Stimulated activated naive CD8-positive, alpha-beta T cell treated with anti-CD3 and anti-CD28 coated beads, Interleukin-15, Interleukin-2, amounts not matched to agents 100 ng/mL and 50 ng/mL, for 24 hours (primary cell): ENCODE data around the gene DAPK3.

Experiments
- H3K27ac Mint-ChIP-seq: one replicate; pipeline ENCODE4 v1.8.0; 2021; ENCODE audit warnings: mild to moderate bottlenecking, mixed read lengths
- H3K27me3 Mint-ChIP-seq: one replicate; pipeline ENCODE4 v1.8.0; 2021; ENCODE audit warnings: mixed read lengths
- H3K36me3 Mint-ChIP-seq: one replicate; pipeline ENCODE4 v1.8.0; 2021; ENCODE audit warnings: low read depth, mixed read lengths
- H3K4me1 Mint-ChIP-seq: one replicate; pipeline ENCODE4 v1.8.0; 2021; ENCODE audit warnings: low read depth, mixed read lengths
- H3K4me3 Mint-ChIP-seq: one replicate; pipeline ENCODE4 v1.8.0; 2021; ENCODE audit warnings: mild to moderate bottlenecking, mixed read lengths
- H3K9me3 Mint-ChIP-seq: one replicate; pipeline ENCODE4 v1.8.0; 2021; ENCODE audit warnings: mixed read lengths

DAPK3 gene

DNA sequence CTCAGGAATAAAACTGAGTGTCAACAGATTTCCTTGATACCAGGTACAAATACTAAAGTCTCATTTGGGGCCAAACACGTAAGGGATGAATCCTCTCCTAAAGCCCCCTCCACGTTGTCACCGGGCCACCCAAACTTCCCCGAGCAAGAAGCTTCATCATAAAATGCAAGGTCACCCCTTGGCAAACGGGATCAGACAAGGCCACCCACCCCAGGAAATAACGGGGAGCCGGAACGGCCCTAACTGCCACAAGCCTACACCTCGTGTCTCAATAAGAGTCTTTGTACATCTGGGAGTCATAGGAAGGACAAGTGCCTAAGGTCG is 13.6 kb upstream of the DAPK3 start:
- Mint-ChIP-seq H3K4me3 (peak overlapping the region; percentile 98), H3K36me3 (peaks cover 55% of the 10 kb centered on the region), H3K4me1 (peaks cover 78% of the 10 kb centered on the region), H3K27me3 (no peaks in the 10 kb centered on the region), H3K9me3 (no peaks in the 10 kb centered on the region), H3K27ac (peak overlapping the region; percentile 100)

GRCh38 chr19:3983936-3984583 is 13.2 kb upstream of the DAPK3 start:
- no peaks in the 10 kb centered on the region for H3K27me3 Mint-ChIP-seq
- H3K27ac Mint-ChIP-seq: peak overlapping the region; percentile 100
- peak overlapping the region; percentile 98 for H3K4me3 Mint-ChIP-seq
- peaks cover 60% of the 10 kb centered on the region for H3K36me3 Mint-ChIP-seq
- no peaks in the 10 kb centered on the region for H3K9me3 Mint-ChIP-seq
- peaks cover 79% of the 10 kb centered on the region for H3K4me1 Mint-ChIP-seq

DNA sequence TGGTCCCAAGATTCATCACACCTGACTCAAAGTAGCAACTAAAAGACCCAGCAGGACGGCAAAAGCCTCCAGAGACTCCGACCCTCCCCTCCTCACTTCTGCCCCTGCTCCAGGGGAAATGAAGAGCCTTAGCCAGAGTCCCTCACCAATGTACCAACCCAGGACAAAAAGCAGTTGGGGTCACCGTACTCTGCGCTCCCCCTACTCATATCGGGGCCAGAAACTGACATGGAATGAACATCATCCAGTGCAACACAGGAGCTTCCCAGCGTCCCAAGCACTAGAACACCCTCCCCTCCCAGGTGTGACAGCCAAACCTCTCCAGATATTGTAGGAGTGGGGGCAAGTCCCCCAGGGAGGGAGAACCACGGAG is 12.6 kb upstream of the DAPK3 start:
- H3K27me3 Mint-ChIP-seq: no peaks in the 10 kb centered on the region
- no peaks in the 10 kb centered on the region for H3K9me3 Mint-ChIP-seq
- peak overlapping the region; percentile 98 for H3K4me3 Mint-ChIP-seq
- H3K4me1 Mint-ChIP-seq: peaks cover 80% of the 10 kb centered on the region
- peak overlapping the region; percentile 100 for H3K27ac Mint-ChIP-seq
- peaks cover 63% of the 10 kb centered on the region for H3K36me3 Mint-ChIP-seq

- Mint-ChIP-seq H3K4me1 (peaks cover 80% of the 10 kb centered on the region), H3K27me3 (no peaks in the 10 kb centered on the region), H3K27ac (peak overlapping the region; percentile 100), H3K4me3 (peak overlapping the region; percentile 98), H3K9me3 (no peaks in the 10 kb centered on the region), H3K36me3 (peaks cover 68% of the 10 kb centered on the region)
Observed at GRCh38 chr19:3982701-3983541, 12.0 kb upstream of the DAPK3 start.

DNA sequence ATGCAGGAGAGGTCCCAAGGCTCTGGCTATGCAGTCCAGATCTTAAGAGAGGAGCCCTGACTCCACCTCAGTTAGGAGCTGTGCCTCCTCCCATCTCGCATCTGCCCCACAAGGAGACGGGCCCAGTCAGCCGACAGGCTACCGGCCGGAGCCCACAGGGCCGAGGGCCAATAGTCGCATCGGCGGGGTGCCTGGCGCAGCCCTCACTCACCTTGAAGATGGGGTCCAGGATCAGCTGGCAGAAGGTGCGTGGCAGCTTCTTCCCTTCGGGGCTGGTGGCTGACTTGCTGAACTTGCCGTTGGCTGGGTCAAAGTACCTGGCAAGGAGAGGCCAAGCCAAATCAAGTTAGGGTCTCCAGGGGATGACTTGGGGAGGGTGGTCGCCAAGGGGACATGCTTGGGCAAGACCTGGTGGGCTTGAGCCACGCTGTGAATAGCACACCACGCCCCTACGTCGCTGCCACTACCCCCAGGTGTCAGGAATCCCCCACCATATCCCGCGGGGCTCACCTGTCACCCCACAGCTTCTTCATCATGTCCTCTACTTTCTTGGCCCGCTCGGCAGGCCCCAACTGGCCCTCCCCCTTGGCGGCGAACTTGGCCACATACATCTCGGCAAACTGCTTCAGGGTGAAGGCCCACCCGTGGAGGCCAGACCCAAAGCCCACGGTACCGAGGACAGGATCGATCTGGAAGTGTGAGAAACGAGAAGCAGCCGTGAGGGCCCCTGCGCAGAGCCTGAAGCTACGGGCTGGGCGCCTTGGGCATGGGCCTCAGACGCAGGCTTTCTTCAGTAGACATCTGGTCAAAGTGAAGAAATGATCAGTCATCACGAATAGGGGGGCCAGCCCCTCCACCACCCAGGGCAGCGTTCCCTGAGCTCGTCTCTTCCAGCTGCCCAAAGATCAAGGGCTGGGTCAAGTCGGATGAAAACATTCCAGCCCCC is 11.1 kb upstream of the DAPK3 start:
- Mint-ChIP-seq H3K4me1 (peaks cover 78% of the 10 kb centered on the region), H3K36me3 (peaks cover 77% of the 10 kb centered on the region), H3K27me3 (no peaks in the 10 kb centered on the region), H3K4me3 (peak overlapping the region; percentile 98), H3K27ac (peak overlapping the region; percentile 100), H3K9me3 (no peaks in the 10 kb centered on the region)

GRCh38 chr19:3981373-3981735 is 10.5 kb upstream of the DAPK3 start:
- H3K4me3 Mint-ChIP-seq: peak overlapping the region; percentile 98
- peaks cover 83% of the 10 kb centered on the region for H3K36me3 Mint-ChIP-seq
- no peaks in the 10 kb centered on the region for H3K9me3 Mint-ChIP-seq
- H3K27me3 Mint-ChIP-seq: no peaks in the 10 kb centered on the region
- H3K4me1 Mint-ChIP-seq: peaks cover 75% of the 10 kb centered on the region
- peak overlapping the region; percentile 85 for H3K27ac Mint-ChIP-seq

- no peaks in the 10 kb centered on the region for H3K9me3 Mint-ChIP-seq
- peak overlapping the region; percentile 85 for H3K27ac Mint-ChIP-seq
- H3K27me3 Mint-ChIP-seq: no peaks in the 10 kb centered on the region
- peaks cover 90% of the 10 kb centered on the region for H3K36me3 Mint-ChIP-seq
- peaks cover 69% of the 10 kb centered on the region for H3K4me1 Mint-ChIP-seq
- H3K4me3 Mint-ChIP-seq: peak overlapping the region; percentile 20
Observed at GRCh38 chr19:3980353-3981251, 9.7 kb upstream of the DAPK3 start.

- Mint-ChIP-seq H3K36me3 (peaks cover 90% of the 10 kb centered on the region), H3K4me1 (peaks cover 64% of the 10 kb centered on the region), H3K27me3 (no peaks in the 10 kb centered on the region), H3K4me3 (peak overlapping the region; percentile 30), H3K9me3 (no peaks in the 10 kb centered on the region), H3K27ac (peak overlapping the region; percentile 71)
Observed at GRCh38 chr19:3979674-3980352, 8.9 kb upstream of the DAPK3 start.

- peak overlapping the region; percentile 71 for H3K27ac Mint-ChIP-seq
- no peaks in the 10 kb centered on the region for H3K27me3 Mint-ChIP-seq
- peaks cover 85% of the 10 kb centered on the region for H3K36me3 Mint-ChIP-seq
- H3K9me3 Mint-ChIP-seq: no peaks in the 10 kb centered on the region
- peak overlapping the region; percentile 30 for H3K4me3 Mint-ChIP-seq
- peaks cover 59% of the 10 kb centered on the region for H3K4me1 Mint-ChIP-seq
Observed at GRCh38 chr19:3979289-3979673, 8.4 kb upstream of the DAPK3 start.

DNA sequence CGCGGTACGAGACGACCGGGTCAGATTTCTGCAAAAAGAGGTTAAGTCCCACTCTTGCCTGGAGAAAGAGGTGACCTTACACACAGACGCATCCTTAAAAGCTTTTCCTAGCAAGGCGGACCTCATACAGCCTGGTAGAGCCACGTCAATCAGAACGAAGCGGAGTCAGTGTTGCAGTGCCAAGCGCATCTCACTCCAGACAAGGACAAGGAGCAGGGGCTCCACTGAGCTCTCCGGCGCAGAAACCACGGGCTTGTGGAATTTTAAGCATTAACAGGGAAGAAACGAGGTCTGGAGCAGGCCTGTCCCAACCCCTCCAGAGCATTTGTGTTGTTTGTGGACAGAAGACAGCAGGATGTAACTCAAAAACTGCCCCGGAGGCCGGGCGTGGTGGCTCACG is 7.2 kb upstream of the DAPK3 start:
- no peaks in the 10 kb centered on the region for H3K9me3 Mint-ChIP-seq
- peaks cover 47% of the 10 kb centered on the region for H3K4me1 Mint-ChIP-seq
- H3K36me3 Mint-ChIP-seq: peaks cover 74% of the 10 kb centered on the region
- H3K27ac Mint-ChIP-seq: peak overlapping the region; percentile 67
- peak overlapping the region; percentile 51 for H3K4me3 Mint-ChIP-seq
- no peaks in the 10 kb centered on the region for H3K27me3 Mint-ChIP-seq

- Mint-ChIP-seq H3K27ac (peak overlapping the region; percentile 67), H3K4me1 (peaks cover 41% of the 10 kb centered on the region), H3K9me3 (no peaks in the 10 kb centered on the region), H3K27me3 (no peaks in the 10 kb centered on the region), H3K36me3 (peaks cover 67% of the 10 kb centered on the region), H3K4me3 (peak overlapping the region; percentile 51)
Observed at GRCh38 chr19:3977242-3978143, 6.6 kb upstream of the DAPK3 start.

DNA sequence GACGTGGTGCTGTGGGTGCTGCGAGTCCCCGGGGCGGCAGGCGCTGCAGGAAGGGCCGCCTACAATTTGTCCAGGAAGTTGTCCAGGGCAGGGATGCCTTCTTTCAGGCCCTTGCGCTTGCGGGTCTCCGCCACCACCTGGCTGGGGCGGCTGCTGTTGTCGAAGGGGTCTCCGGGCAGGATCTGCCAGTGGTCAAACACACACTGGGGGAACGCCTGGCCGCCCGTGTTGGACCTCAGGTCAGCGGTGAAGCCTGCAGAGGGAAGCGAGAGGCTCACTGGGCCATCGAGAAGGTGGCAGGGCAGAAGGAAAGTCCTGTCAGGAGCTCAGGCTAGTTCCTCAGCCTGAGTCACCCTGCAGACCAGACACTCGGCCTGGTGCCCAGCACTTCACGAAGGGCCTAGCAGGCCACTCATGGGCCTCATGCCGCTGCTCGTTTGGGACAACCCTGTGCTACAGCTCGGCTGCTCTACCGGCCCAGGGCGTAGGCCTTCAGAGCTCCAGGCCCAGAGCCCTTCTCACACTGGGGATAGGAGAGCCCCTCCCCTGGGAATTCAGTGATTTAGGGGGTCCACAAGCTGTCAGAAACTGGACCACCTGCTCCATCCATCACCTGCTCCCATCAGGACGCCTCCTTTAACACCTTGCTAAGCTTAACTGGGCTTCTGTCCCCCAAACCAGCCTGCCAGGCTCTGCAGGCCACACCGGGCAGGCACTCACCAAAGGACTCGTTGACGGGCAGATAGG is 5.8 kb upstream of the DAPK3 start:
- Mint-ChIP-seq H3K27me3 (no peaks in the 10 kb centered on the region), H3K4me1 (peaks cover 33% of the 10 kb centered on the region), H3K9me3 (no peaks in the 10 kb centered on the region), H3K4me3 (no peak overlapping the region), H3K27ac (peak overlapping the region; percentile 36), H3K36me3 (peaks cover 59% of the 10 kb centered on the region)
